HCEC 1CT (cell line): ENCODE measurements around the gene RFTN1.

Source experiments
- DNase-seq: peaks from one replicate; pipeline ENCODE4 v3.0.0-alpha.2; 2017

RFTN1 gene

DNA sequence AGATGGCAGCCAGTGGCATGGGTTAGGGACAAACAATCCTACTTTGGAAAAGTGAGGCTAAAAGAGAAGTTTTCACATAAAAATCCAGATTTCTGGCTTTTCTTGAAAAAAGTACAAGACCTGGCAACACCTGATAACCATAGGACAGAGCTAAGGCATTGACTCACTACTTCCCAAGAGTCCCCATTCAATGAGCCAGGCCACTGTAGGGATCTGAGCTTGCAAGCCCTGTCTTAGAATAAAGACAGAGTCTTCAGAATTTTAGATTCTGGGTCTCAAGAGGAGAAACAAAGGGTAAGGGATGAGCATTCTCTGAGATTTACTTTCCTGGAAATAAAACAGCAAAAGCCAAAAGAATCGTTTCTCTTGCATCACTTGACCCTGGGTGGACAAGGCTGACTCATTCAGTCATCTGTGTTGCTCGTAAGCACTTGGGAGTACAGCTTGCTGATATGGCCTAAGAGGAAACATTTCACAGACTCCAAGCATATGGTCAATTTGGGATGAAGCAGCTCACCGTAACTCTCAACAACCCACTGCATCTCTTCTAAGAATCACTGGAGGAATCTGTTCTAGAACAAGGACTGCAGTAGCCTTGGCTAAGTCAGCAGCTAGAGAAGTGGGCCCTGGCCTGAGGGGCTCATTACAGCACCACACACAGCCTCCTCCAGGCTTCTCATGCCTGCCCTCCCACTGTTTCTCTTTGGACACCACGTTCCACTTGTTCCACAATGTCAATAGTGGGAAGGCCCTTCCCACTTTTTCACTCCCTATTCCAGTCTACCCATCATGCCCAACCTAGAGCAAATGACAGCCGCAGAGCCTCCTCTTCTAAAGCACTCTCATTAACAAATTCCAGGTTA is 86.2 kb downstream of the RFTN1 start:
- DNase-seq: peak; percentile 93

DNA sequence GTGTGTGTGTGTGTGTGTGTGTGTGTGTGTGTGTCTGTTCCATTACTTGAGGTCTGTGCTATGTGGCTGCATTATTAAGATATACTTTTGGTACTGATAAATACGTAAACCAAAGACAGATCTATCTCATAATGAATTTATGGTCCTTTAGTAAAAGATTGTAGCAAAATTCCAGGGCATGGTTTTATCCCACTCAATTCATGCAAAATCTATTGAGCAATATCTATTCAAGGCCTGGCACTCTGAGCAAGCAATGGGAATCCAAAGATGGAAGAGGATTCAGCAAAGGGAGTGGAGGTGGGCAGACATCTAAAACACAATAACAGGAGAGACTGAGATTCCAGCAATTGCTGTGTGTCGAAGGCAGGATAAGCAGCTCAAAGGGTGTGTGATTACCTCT is 86.8 kb downstream of the RFTN1 start:
- DNase-seq: no peak

DNA sequence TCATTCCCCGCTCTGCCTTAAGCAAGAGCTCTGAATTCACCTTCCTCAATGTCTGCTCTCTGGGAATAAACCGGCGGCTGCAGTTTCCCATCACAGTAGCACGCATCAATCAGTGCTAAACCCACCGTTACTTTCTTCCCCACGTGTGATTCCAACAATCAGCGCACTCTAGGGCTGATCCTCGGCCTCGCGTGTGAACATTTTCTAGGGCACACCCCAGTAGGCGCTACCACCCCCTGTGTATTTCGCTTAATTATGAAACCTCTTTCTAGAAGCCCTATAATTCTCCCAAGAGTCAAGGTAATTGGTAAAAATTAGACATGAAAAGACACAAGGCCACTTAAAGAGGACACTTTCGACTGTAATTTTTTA is 87.5 kb downstream of the RFTN1 start:
- no peak for DNase-seq

DNA sequence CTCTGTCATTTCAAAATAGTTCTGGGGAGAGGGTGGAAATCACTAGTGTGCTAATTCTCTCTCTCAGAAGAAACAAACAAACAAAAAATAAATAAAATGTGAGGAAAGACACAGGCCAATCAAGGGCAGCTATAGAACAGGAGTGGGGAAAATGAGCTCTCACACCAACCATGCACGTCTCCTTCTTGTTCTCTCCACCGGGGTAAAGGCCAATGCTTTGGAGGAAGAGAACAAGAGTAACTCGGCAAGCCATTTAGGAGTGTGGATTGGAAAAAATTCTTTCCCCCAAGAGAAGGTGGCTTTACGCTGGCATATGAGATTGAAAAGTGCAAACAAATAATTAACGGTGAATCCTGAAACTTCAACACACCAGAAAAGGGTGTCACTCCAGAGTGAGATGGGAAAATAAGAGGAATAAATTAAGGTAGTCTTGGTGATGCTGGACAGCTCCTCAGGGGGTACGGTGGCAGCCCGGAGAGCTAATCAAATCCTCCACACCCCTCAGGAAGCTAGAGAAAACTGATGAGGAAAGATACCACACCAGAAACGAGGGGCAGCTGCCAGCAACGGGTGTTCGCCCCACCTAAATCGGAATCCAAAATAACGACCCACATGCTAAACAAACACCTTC is 88.0 kb downstream of the RFTN1 start:
- DNase-seq: no peak

DNA sequence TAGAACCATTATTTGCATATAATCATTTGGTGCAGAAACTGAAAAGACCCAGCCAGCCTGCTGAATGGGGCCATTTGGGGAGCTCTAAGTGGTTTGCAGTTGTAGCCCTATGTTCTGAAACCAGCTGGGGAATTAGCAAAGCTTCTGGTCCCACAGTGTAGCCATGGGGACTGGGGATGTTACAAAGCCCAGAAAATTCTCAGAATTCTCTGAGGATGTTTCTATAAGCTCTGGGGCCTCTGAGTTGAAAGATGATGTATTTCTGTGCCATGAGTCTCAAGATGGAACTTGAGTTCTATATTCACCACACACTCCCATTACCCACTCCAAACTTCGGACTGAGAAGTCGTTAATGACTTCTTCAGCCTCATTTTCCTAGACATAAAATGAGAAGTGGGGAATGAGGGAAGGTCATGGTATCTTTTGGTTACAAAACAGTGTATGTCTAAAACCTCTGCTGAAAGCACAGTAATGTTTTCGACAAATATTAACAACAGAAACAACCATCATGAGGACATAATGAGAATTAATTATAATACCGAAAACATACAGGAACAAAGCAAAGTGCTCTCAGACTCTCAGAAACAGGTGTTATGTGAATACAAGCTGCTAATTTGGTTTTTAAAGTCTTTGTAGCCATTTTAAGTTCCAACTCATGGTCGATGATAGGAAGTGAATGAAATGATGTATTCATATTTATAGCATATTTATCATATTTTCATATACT is 89.4 kb downstream of the RFTN1 start:
- no peak for DNase-seq

DNA sequence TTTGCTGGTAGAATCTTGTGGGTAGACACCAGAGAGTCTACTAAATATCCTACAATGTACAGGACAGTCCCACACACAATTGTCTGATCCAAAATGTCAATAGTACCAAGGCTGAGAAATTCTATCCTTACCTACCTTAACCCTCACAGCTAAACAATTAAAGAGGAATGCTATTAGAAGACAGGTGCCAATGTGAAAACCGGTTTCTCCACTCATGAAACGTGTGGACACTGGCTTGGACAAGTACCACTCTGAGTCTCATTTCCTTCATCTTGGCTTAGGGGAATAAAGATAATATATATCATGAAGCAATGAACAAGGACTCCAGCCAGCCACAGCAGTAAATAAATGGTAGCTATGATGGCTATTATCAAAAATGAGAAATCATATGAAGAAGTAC is 90.2 kb downstream of the RFTN1 start:
- no peak for DNase-seq

DNA sequence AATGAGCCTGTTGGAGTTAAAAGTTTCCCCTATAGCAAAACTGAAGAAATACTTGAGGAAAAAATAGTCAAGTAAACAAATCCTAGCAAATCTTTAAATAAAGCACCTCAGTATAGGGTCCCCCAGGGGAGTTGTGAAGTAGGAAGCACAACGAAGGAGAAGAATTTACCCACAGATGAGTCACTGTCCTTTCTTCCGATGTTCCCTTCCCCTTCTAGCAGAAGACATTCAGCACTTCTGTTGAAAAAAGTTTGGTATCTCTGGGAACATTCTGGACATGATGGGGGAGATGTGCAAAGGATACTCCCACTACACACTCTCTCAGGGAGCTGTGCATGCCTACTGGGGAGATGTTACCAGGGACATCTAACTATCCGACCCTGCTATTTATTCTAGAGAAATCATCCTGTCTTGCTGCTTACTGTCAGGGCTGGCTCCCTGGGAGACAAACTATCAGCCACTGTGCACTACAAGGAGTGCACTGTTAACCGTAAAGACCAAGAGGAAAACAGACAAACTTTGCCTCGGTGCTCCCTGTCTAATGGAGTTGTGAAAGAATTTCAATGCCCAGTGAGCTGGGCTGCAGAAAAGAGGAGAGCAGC is 93.8 kb downstream of the RFTN1 start:
- DNase-seq: peak; percentile 21

DNA sequence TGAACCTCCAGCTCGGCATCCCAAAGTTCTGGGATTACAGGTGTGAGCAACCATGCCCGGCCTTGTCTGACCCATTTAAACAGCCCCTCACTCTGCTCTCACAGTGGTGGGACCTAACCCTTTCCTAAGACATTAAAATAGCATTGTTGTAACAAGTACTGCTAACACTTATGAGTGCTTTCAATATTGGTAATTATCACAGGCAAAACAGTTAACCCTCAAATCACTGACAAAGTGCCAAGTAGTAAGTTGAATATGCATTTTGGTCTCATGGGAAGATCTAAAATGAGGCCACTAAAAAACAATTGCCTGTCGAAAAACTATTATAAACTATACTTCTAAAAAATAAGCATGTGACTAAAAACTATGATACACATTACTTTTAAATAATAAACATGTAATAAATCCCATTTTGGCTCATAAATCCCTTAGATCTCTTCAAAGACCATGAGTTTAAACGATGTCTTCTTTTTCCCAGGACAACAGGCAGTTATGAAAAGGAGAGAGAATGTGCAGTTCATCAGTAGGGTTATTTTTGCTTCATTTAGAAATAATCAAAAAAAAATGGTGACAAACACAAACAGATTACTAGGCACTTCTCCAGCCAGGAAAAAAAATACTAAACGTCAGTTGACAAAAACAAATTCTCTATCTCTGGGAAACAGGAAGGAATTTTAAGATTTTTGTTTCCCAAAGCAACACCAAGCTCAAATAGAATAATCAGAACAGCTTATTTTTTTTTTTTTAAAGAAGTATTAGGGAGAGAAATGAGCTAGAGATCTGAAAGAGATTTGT is 95.4 kb downstream of the RFTN1 start:
- DNase-seq: no peak

DNA sequence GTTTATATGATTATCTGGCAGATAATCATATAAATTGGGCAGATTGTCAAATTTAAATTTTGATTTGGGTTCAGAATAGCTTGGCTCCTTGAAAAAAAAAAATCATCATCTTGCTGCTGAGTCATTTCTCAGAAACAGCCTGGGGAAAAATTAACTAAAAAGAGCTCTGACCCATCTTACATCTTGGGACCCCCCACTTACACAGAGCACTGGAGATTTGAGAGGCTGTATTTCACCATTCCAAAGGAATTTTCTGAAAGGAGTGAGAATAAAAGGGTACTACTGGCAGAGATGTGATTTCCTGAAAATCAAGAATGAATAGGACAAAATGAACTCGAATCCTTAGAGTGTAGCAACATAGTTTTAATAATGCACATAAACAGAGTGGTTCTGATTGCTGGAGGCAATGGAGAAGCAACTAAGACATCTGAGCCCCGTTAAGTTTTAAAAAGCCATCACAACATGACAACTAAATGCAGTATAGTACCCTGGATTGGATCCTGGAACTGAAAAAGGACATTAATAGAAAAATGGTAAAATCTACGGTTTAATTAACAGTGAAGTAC is 97.5 kb downstream of the RFTN1 start:
- DNase-seq: no peak

DNA sequence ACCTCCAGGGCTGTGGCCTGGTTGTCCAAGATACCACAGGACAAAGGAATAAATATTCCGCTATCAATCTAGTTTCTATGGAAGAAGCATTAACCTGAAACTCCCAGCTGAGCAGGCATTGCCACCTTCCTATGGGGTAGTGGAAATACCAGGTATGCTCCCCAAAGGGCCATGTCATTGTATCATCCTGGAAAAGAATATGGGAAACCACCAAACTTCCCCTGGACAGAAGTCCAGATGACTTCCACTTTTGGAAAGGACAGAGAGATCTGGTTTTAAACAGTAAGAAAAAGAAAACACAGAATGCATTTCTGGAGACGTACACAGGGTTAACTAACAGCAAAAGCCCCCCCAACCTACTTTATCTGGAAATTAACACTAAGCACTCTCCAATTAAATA is 100.2 kb downstream of the RFTN1 start:
- no peak for DNase-seq

DNA sequence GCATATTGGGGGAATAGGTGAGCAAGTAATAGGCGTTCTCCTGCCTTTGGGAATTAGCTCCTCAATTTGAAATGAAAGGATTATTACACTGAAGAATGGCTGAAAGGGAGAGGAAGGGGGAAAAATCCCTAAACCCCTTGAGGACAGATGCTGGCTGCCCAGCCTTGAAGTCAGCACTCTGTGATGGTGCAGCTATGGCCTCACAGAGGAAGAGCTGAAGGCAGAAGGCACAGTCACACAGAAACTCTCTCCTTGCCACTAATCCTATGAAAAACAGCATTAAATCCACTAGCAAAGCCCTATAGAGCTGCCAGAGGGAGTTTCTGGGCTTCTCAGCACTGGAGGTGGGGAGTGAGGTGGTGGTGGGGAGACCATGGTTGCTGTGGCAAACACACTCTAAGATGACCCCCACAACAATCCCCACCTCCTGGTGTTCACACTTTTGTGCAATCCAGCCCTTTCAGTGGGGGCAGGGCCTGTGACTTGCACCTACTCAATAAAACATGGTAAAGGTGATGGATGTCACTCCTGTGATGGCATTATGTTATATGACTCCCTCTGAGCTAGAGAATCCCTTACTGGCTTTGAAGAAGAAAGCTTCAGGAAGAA is 101.2 kb downstream of the RFTN1 start:
- no peak for DNase-seq

DNA sequence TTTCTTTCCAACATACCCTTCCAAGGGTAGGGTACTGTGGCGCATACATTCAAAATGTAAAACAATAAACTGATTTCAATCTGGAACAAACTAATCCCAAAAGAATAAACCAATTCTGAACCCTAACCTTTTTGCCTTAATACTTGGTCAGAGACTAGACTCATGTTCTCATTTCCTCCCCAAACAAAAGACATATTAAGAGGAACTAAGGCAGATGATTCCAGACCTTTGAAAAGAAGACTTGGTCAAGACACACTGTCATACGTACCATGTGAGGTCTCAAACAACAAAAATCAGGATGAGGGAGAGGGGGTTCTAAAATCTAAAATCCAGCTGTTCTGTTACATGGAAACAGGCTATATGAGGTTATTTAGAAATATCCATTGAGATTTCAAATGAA is 102.1 kb downstream of the RFTN1 start:
- no peak for DNase-seq

DNA sequence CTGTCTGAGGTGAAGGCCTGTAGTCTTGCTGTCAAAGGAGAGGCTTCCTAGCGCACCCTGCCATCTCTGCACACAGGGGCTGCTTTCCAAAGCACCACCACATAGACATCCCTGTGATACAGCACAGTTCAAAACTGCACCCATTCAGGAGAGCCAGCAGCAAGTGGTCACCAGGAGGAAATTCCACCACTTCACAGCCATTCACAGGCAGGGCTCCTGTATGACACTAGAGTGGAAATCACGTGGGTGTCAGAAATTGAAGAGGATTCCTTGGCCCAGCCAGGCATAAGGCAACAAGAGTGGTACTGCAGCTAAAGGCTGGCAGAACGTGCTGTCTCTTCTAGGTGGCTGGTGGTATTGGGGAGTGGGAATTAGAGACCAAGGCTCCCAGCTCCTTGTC is 102.8 kb downstream of the RFTN1 start:
- no peak for DNase-seq

DNA sequence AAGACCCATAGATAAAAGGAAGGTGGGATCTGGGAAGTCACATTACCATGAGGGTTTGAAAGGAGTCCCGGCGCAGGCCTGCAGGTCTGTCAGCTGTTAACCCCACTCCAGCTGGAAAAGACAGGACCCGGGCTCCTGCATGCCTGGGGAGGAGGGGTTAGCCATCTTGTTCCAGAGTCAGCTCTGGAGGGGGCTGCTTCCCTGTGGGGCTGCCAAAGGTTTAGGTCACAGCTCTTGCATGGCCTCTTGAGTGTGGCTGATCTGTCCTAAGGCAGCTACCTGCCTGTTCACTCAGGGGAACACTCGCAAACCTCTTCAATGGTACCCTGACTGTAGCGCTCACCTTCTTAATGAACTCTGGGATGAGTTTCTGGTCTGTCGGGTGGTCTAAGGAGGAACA is 104.5 kb downstream of the RFTN1 start:
- no peak for DNase-seq

DNA sequence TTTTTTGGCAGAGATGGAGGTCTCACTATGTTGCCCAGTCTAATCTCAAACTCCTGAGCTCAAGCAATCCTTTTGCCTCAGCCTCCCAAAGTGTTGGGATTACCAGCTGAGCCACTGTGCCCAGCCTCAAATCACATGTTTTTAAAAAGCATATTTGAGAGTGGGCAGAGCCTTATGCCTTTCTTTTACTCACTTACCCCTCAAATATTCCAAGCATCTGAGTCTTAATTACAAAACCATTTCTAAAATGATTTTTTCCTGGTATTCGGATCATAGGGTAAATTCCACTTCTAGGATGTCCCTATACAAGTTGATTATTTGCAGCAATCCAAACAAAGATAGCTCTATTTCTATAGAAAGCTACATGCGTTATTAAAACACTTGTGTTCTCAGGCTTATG is 106.1 kb downstream of the RFTN1 start:
- DNase-seq: no peak

DNA sequence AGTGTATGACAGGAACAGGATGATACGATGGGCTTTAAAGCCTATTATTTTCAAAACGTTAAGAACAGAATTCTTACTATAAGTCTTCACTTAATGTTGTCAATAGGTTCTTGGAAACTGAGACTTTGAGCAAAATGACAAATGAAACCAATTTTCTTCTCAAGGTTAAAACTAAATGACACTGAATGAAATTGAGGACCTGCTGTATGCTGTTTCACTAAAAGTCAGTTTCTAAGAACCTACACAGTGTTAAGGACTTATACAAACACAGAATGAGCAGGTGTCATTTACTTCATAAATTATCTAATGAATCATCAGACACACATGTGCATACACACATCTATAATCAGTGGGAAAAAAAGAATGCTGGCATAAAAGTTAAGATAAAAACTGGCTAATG is 106.9 kb downstream of the RFTN1 start:
- no peak for DNase-seq

DNA sequence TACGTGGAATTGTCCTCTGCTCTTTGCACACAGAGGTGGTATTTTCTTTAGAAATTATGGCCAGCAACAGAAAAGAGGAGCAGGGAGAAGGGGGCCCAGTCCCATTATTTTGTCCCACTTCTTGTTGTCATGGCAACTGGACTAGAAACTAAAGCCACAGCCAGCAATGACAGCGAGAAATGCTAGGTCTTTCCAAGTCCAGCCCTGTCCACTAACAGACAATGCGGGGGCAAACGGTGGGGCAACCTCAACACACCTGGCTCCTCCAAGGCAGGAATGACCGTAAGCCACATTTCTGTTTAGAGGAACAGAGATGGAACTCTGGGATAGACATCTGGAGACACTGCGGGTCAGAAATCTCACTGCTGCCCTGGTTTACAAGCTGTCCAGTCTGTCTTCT is 107.3 kb downstream of the RFTN1 start:
- DNase-seq: no peak

DNA sequence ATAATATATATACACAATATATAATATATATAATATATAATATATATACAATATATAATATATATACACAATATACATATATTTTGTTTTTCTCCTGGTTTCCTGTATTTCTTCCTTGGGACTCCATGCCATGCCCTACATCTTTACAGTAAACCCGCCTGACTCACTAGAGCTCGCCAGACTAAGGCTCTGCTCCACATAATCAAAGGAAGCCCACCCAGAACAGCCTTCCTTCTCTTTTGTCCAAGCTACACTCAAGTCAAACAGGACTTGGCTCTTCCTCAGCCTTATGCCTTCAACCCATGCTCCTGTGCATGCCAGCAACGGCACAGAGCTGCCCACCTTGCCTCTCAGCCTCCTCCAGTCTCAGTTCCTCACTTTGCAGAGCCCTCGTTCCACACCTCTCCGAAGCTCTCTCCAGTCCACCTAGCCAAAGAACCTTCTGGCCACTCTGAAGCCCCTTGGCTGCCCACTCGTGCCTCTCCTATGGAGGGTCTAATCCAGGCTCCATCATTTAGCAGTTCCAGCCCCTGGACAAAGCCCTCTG is 109.1 kb downstream of the RFTN1 start:
- DNase-seq: no peak

DNA sequence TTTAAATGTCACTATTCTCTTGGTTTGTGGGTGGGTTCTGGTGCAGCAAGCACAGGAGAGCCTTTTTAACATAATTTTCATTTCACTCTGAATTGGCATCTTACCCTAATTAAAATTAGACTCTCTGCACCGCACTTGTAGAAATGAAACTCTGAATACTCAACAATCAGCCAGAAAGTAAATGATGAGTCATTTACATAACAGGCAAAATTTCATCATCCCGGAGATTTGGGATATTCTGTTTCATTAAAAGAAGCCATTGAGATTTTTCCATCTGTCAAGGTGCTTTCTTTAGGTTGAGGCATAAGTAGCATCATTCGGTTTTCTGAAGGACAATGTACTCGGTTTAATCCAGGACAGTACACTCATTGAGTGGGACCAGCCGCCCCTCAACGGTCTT is 111.0 kb downstream of the RFTN1 start:
- peak; percentile 61 for DNase-seq

DNA sequence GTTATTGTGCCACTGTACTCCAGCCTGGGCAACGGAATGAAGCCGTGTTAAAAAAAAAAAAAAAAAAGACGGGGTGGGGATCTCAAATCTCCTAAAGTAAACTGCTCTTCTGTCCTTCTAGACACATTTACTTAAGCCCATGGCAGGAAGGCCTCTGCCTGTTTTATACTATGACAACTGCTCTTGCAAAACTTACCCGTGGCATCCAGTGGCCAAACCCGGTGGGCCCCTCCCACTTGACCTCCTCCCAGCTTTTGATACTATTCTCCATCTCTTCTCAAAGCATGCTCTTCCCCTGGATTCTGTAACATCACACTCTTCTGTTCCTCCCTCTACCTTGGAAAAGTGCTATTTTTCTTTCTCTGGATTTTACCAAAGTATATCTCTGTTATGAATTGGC is 112.2 kb downstream of the RFTN1 start:
- DNase-seq: no peak

DNA sequence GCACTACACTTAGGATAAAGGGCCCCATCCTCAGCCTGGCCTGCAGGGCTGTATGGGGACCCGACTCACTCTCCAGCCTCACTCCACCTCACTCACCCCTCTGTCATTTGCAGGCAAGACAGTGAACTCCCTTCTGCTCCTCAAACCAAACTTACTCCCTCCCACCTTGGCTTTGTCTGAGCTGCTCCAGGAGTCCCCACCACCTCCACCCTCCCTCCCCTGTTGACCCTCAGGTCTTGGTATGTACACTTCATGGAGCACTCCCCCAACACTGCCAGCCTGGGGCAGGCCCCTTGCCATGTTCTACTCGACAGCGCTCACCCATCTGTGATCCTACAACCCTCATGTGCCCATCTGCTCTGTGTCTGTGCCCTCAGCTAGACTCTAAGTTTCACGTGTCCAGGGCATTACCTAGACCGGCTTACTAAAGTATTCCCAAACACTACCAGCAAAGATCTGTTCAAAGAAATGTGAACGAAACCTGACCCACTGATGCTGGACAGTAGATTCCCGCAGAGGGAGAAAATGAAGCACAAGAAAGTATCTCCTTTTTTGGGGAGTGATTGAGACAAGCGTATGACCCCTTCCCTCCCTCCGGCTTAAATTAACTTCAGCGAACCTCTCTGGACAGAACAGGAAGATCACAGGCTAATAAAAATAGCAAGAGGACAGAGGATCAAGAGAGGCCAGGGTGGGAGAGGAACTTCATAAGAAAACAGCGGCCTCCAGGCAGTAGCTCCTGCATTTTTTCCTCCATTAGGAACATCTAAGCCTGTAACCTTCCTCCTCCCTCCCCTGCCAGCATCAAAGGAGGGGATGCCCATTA is 113.2 kb downstream of the RFTN1 start:
- DNase-seq: no peak
